Stomach (tissue), 9 donors: ENCODE data around the gene PPP1R16B. TPM values are rescaled to one million over a fixed set of nuclear protein-coding genes. Genes with fewer than 3 reads are reported as not detected.

Experiments
- DNase-seq, 2 donors: peaks; one replicate each; pipeline versions ENCODE4 v3.0.0 to v3.0.0-alpha.2; 2013 to 2019
- H3K27ac ChIP-seq, 5 donors: fragments of 200-600 bp in 4 of 5; sonication (generic) in 4 of 5; one replicate each; pipeline ENCODE4 v1.5.1; 2013 to 2019; ENCODE audit warnings: mild to moderate bottlenecking in 1 of 5, moderate library complexity in 1 of 5
- H3K27me3 ChIP-seq, 3 donors: fragments of 200-600 bp; sonication (generic); one replicate each; pipeline ENCODE4 v1.5.1; 2017 to 2019; ENCODE audit warnings: mixed run types in 1 of 3
- H3K36me3 ChIP-seq, 4 donors: fragments of 200-600 bp; sonication (generic); 1 replicate in 3 of 4; 2 replicates in 1 of 4; pipeline ENCODE4 v1.5.1; 2016 to 2019
- H3K4me1 ChIP-seq, 4 donors: fragments of 200-600 bp; sonication (generic); one replicate each; pipeline ENCODE4 v1.5.1; 2016 to 2019
- H3K4me3 ChIP-seq, 4 donors: fragments of 200-600 bp; sonication (generic) in 3 of 4; one replicate each; pipeline ENCODE4 v1.5.1; 2016 to 2019; ENCODE audit warnings: mild to moderate bottlenecking in 1 of 4
- H3K9me3 ChIP-seq, 4 donors: fragments of 200-600 bp; sonication (generic); one replicate each; pipeline ENCODE4 v1.5.1; 2016 to 2019
- CTCF ChIP-seq, 7 experiments: fragments of 450-650 bp in 4 of 7; fragments of 200-600 bp in 3 of 7; sonication (generic) in 3 of 7; IDR thresholded peaks; one replicate each; pipeline ENCODE4 v1.5.1; 2016 to 2019; ENCODE audit warnings: antibody characterized with exemption in 7 of 7, control low read depth in 2 of 7, mild to moderate bottlenecking in 1 of 7
- EP300 ChIP-seq: sonication (generic); formaldehyde crosslinking; IDR thresholded peaks from one replicate; pipeline ENCODE4 v1.6.1; 2017; ENCODE audit warnings: antibody characterized with exemption
- POLR2A ChIP-seq, 4 donors: fragments of 450-650 bp; IDR thresholded peaks; one replicate each; pipeline ENCODE4 v1.6.1; 2016; ENCODE audit warnings: antibody characterized with exemption in 4 of 4, control low read depth in 2 of 4, mild to moderate bottlenecking in 1 of 4, moderate library complexity in 1 of 4
- POLR2AphosphoS5 ChIP-seq, 3 donors: sonication (generic); formaldehyde crosslinking; IDR thresholded peaks; one replicate each; pipeline ENCODE4 v1.6.1; 2016; ENCODE audit warnings: antibody characterized with exemption in 3 of 3
- WGBS, 5 donors: extraction: QIAGEN DNeasy Blood & Tissue Kit in 3 of 5; methylation state at CpG; one replicate each; pipeline versions ENCODE4 v1.1.5 to v1.1.7; 2013 to 2018; 5-methylcytosine and 5-hydroxymethylcytosine counted together
- intact Hi-C: fragments of 100-400 bp; cut with DNase I; formaldehyde crosslinking; loops from one replicate; pipeline ENCODE4 v1.15.1; 2023; ENCODE audit warnings: low total_unique reads
- polyA plus RNA-seq, 3 donors: library from polyadenylated mRNA; stranded (reverse); fragments of 200-250 nt; gene quantifications; one replicate each; pipeline ENCODE4 v1.2.3, GENCODE V29; 2013
- total RNA-seq, 5 donors: library from RNA; depleted of rRNA; stranded (reverse); fragments of >200 nt; gene quantifications; one replicate each; pipeline versions ENCODE4 v1.1.0 to v1.2.3, GENCODE V29; 2014 to 2016
- donor health status: healthy with polysubstance abuse.
- donor health status: Bipolar disorder and iron deficiency.
- donor health status: healthy.

Gene PPP1R16B
- total and polyA plus RNA-seq, 8 donors: 1.2 to 18.7 (median 6.2) TPM

DNA sequence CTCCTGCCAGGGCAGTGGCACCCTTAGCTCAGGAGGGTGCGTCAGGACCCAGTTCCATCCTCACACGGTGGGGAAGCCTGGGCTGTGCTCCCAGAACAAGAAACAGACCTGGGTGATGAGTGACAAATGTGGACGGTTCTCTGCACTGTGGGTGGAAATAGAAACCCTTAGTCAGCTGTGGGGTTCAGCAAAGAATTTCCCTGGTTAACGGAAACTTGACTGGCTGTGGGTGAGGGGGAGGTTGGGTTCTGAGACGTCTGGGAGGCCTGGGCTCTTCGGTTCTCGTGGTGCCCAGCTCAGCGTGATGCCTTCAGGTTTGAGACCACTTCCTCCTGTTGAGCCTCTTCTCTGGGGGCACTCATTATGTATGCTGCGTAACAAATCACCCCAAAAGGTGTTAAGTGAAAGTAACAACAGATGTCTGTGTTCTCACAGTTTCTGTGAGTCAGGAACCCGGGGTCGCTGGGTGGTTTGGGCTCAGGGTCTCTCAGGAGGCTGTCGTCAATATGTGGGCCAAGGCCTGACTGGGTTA lies 67.6 kb downstream of the PPP1R16B start:
- H3K36me3 ChIP-seq: no peaks in the 10 kb centered on the region
- intact Hi-C loops: no loop called here
- H3K4me3 ChIP-seq: no peak overlapping the region
- H3K4me1 ChIP-seq: peaks cover 0 to 48% (median 27%) of the 10 kb centered on the region in 4 donors
- WGBS, 5 donors: 74 to 81% (median 77%) methylated on average over 11 to 12 of the region's 12 CpGs
- peaks cover 0 to 39% (median 0%) of the 10 kb centered on the region in 3 donors for H3K27me3 ChIP-seq
- peaks cover 0 to 5% (median 0%) of the 10 kb centered on the region in 4 donors for H3K9me3 ChIP-seq
- DNase-seq: peak in 1 of 2 donors; percentile 57
- TF ChIP-seq POLR2AphosphoS5 (IDR thresholded peaks at IDR 0.05) (no peak), EP300 (no peak)
- peak overlapping the region; percentile 30 to 77 (median 46) for H3K27ac ChIP-seq

- Histone ChIP-seq H3K36me3 (no peaks in the 10 kb centered on the region), H3K27me3 (peaks cover 0 to 48% (median 4%) of the 10 kb centered on the region in 3 donors), H3K9me3 (peaks cover 0 to under 1% (median 0%) of the 10 kb centered on the region in 4 donors), H3K4me3 (no peak overlapping the region), H3K4me1 (peaks cover 0 to 48% (median 27%) of the 10 kb centered on the region in 4 donors), H3K27ac (peak overlapping the region; percentile 42 to 77 (median 46))
- TF ChIP-seq EP300: no peak
- no peak for TF ChIP-seq CTCF (IDR thresholded peaks at IDR 0.05)
- no peak for TF ChIP-seq POLR2AphosphoS5 (IDR thresholded peaks at IDR 0.05)
- no peak for TF ChIP-seq POLR2A (IDR thresholded peaks at IDR 0.05)
- intact Hi-C loops: no loop called here
- WGBS, 5 donors: 37 to 44% (median 40%) methylated on average over 4 of the region's 4 CpGs
- no peak for DNase-seq
Observed at GRCh38 chr20:38874460-38875174, 69.1 kb downstream of the PPP1R16B start.

DNA sequence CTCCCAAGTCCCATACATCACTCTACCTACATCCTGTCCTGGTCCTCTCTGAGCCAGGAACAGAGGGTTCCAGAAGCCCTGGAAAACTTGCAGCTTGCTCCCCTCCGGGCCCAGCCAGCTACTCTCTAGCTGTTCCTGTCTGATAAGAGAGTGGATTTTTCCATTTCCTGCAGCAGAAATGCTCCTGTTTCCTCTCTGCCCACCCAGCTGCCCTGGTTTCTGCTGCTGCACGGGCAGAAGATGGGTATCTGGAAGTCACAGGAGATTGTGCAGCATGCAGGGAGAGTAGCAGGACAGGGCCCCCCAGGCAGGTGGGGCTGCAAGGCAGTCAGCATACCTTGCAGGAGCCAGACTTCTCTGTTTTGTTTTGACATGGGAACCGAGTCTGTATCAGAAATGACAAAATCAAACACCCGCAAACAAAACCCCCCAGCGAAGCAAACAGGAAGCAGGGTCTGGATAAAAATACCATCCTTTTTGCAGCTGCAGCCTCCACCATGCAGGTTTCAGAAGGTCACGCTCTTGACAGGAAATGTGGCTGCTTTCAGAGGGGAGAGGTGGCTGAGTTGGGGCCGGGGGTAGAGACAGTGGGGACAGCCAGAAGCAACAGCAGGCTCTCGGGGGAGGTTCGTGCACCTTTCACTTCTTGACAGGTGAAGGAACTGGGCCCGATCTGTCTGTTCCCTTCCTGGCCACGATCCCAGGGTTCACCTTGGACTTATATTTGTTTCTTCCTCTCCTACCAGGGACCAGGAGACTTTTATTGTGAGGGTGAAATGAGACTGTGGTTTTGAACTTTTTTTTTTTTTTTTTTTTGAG lies 69.9 kb downstream of the PPP1R16B start:
- Histone ChIP-seq H3K9me3 (no peaks in the 10 kb centered on the region), H3K36me3 (no peaks in the 10 kb centered on the region), H3K27ac (peak overlapping the region in 4 of 5 donors; percentile 45 to 77 (median 48)), H3K4me3 (no peak overlapping the region), H3K4me1 (peaks cover 0 to 45% (median 25%) of the 10 kb centered on the region in 4 donors), H3K27me3 (peaks cover 0 to 55% (median 4%) of the 10 kb centered on the region in 3 donors)
- TF ChIP-seq CTCF (IDR thresholded peaks at IDR 0.05): no peak
- no peak for TF ChIP-seq POLR2A (IDR thresholded peaks at IDR 0.05)
- no peak for TF ChIP-seq POLR2AphosphoS5 (IDR thresholded peaks at IDR 0.05)
- no peak for TF ChIP-seq EP300
- WGBS, 5 donors: 11 to 19% (median 14%) methylated on average over 11 of the region's 11 CpGs
- intact Hi-C loops: no loop called here
- peak in 1 of 2 donors; percentile 61 for DNase-seq

DNA sequence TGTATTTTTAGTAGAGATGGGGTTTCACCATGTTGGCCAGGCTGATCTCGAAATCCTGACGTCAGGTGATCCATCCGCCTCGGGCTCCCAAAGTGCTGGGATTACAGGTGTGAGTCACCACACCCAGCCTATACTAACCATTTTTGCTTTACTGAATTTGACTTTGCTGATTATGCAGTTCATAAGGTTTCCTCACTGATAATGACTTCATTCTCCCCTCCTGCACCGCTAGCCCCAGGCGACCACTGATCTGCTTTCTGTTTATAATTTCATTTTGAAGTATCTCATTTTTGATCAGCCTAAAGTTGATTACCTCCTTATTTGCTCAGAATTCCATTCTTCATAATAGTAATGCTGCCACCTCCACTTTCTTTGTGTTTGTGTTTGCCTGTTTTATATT lies 72.0 kb downstream of the PPP1R16B start:
- no peak for DNase-seq
- Histone ChIP-seq H3K36me3 (no peaks in the 10 kb centered on the region), H3K4me3 (no peak overlapping the region), H3K9me3 (no peaks in the 10 kb centered on the region), H3K4me1 (peaks cover 0 to 26% (median 14%) of the 10 kb centered on the region in 4 donors), H3K27me3 (peaks cover 0 to 63% (median 4%) of the 10 kb centered on the region in 3 donors), H3K27ac (no peak overlapping the region)
- intact Hi-C loops: no loop called here
- 74 to 91% (median 77%) methylated on average over 6 of the region's 6 CpGs for WGBS, 5 donors
- TF ChIP-seq POLR2AphosphoS5 (IDR thresholded peaks at IDR 0.05) (no peak), POLR2A (IDR thresholded peaks at IDR 0.05) (no peak), CTCF (IDR thresholded peaks at IDR 0.05) (no peak)
